ENCODE data around the gene SLC12A9.

The SLC12A9 gene

GRCh38 chr7:100880645-100881044 lies 28.1 kb downstream of the SLC12A9 start:
- H3K4me3 ChIP-seq (ENCODE audit: low read depth, low read length) = no peak overlapping the region
- no peak for TF ChIP-seq CTCF (IDR thresholded peaks at IDR 0.05; ENCODE audit: low read depth, low read length)

- TF ChIP-seq CTCF (IDR thresholded peaks at IDR 0.05; ENCODE audit: low read depth, low read length) = no peak
- H3K4me3 ChIP-seq (ENCODE audit: low read depth, low read length) = no peak overlapping the region
Observed at GRCh38 chr7:100881136-100881535, 28.6 kb downstream of the SLC12A9 start.

- no peak overlapping the region for H3K4me3 ChIP-seq (ENCODE audit: low read depth, low read length)
- no peak for TF ChIP-seq CTCF (IDR thresholded peaks at IDR 0.05; ENCODE audit: low read depth, low read length)
Observed at GRCh38 chr7:100882201-100882600, 29.7 kb downstream of the SLC12A9 start.

- no peak overlapping the region for H3K4me3 ChIP-seq (ENCODE audit: low read depth, low read length)
Observed at GRCh38 chr7:100882785-100883526, 30.4 kb downstream of the SLC12A9 start.

GRCh38 chr7:100884736-100885439 lies 32.4 kb downstream of the SLC12A9 start:
- H3K4me3 ChIP-seq (ENCODE audit: low read depth, low read length) = no peak overlapping the region
- TF ChIP-seq CTCF (IDR thresholded peaks at IDR 0.05; ENCODE audit: low read depth, low read length) = no peak

More at GRCh38 chr7:100882785-100883526, 30.4 kb downstream of the SLC12A9 start:
- TF ChIP-seq CTCF (IDR thresholded peaks at IDR 0.05; ENCODE audit: low read depth, low read length) = no peak

GRCh38 chr7:100885440-100886141 lies 33.1 kb downstream of the SLC12A9 start:
- TF ChIP-seq CTCF (IDR thresholded peaks at IDR 0.05; ENCODE audit: low read depth, low read length) = no peak
- no peak overlapping the region for H3K4me3 ChIP-seq (ENCODE audit: low read depth, low read length)
